ENCODE measurements around the gene SNX33.

DNA sequence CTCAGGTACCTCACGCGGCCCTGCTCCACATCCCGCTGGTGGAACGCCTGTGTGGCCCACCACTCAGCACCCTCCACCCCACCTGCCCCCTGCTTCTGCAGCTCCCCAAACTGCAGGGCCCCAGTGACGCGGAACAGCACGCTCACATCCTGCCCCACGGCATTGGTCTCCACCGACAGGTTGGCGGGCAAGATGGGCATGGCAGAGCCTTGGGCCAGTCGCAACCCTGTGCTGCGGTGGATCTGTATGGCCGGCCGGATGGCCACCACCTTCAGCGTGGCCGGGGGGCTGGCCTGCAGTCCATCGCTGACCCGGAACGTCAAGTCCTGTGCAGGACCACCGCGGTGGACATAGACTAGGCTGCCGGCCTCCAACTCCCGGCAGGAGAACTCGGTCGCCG lies 41.1 kb downstream of the SNX33 start:
- TF ChIP-seq, protein P1, sequence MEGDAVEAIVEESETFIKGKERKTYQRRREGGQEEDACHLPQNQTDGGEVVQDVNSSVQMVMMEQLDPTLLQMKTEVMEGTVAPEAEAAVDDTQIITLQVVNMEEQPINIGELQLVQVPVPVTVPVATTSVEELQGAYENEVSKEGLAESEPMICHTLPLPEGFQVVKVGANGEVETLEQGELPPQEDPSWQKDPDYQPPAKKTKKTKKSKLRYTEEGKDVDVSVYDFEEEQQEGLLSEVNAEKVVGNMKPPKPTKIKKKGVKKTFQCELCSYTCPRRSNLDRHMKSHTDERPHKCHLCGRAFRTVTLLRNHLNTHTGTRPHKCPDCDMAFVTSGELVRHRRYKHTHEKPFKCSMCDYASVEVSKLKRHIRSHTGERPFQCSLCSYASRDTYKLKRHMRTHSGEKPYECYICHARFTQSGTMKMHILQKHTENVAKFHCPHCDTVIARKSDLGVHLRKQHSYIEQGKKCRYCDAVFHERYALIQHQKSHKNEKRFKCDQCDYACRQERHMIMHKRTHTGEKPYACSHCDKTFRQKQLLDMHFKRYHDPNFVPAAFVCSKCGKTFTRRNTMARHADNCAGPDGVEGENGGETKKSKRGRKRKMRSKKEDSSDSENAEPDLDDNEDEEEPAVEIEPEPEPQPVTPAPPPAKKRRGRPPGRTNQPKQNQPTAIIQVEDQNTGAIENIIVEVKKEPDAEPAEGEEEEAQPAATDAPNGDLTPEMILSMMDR (IDR thresholded peaks at IDR 0.05), result no peak
- TF ChIP-seq POLR2A (IDR thresholded peaks at IDR 0.05), result no peak
